Mesendoderm (in vitro differentiated cells): Measurements from ENCODE around the gene TMCC2.

Source experiments
- DNase-seq: peaks from one replicate; pipeline ENCODE4 v3.0.0; 2013
- H2AK5ac ChIP-seq: 2 replicates; pipeline ENCODE4 v1.6.1; 2013; ENCODE audit warnings: low read length, inconsistent platforms
- H2BK120ac ChIP-seq: 2 replicates; pipeline ENCODE4 v1.6.1; 2013; ENCODE audit warnings: low read depth, mild to moderate bottlenecking, low read length, moderate library complexity, mixed read lengths
- H2BK15ac ChIP-seq: replicated peaks from 2 replicates; pipeline ENCODE4 v1.6.1; 2013; ENCODE audit warnings: low read depth, mild to moderate bottlenecking, moderate library complexity
- H2BK5ac ChIP-seq: 2 replicates; pipeline ENCODE4 v1.6.1; 2013; ENCODE audit warnings: low read length, inconsistent platforms
- H3K18ac ChIP-seq: 2 replicates; pipeline ENCODE4 v1.6.1; 2013; ENCODE audit warnings: mild to moderate bottlenecking, low read length, mixed read lengths
- H3K23ac ChIP-seq: one replicate; pipeline ENCODE4 v1.6.1; 2013; ENCODE audit warnings: low read length
- H3K27ac ChIP-seq: 2 replicates; pipeline ENCODE4 v1.5.1; 2013; ENCODE audit warnings: low read depth, mild to moderate bottlenecking, inconsistent platforms, low read length, moderate library complexity
- H3K27me3 ChIP-seq: 2 replicates; pipeline ENCODE4 v1.6.1; 2013; ENCODE audit warnings: low read length, control low read depth, mild to moderate bottlenecking, inconsistent platforms; ENCODE audit not compliant: insufficient read depth, poor library complexity
- H3K36me3 ChIP-seq: 2 replicates; pipeline ENCODE4 v1.6.1; 2013; ENCODE audit warnings: low read length, inconsistent platforms; ENCODE audit not compliant: control insufficient read depth, insufficient read depth
- H3K4ac ChIP-seq: one replicate; pipeline ENCODE4 v1.6.1; 2013; ENCODE audit warnings: low read depth, mild to moderate bottlenecking, low read length, moderate library complexity
- H3K4me1 ChIP-seq: 2 replicates; pipeline ENCODE4 v1.6.1; 2013; ENCODE audit warnings: low read depth, low read length, inconsistent platforms; ENCODE audit not compliant: control insufficient read depth
- H3K4me2 ChIP-seq: 2 replicates; pipeline ENCODE4 v1.6.1; 2013; ENCODE audit warnings: low read length
- H3K4me3 ChIP-seq: 2 replicates; pipeline ENCODE4 v1.5.1; 2013; ENCODE audit warnings: mild to moderate bottlenecking, low read length
- H3K56ac ChIP-seq: one replicate; pipeline ENCODE4 v1.6.1; 2013; ENCODE audit warnings: low read length
- H3K79me1 ChIP-seq: 2 replicates; pipeline ENCODE4 v1.6.1; 2013; ENCODE audit warnings: low read length, inconsistent platforms
- H3K79me2 ChIP-seq: 2 replicates; pipeline ENCODE4 v1.6.1; 2013; ENCODE audit warnings: mild to moderate bottlenecking, low read length; ENCODE audit not compliant: control insufficient read depth, insufficient read depth
- H3K9ac ChIP-seq: 2 replicates; pipeline ENCODE4 v1.6.1; 2013; ENCODE audit warnings: low read length, inconsistent platforms
- H4K5ac ChIP-seq: one replicate; pipeline ENCODE4 v1.6.1; 2013; ENCODE audit warnings: low read length
- H4K8ac ChIP-seq: one replicate; pipeline ENCODE4 v1.6.1; 2013; ENCODE audit warnings: low read depth, mild to moderate bottlenecking, control low read depth, low read length, moderate library complexity
- WGBS: extraction: QIAGEN DNeasy Blood & Tissue Kit; methylation state at CpG from one replicate; pipeline ENCODE4 v1.1.7; 2013; ENCODE audit warnings: low lambda C conversion rate, missing lambda C conversion rate; ENCODE audit not compliant: insufficient coverage; ENCODE audit errors: extremely low coverage; 5-methylcytosine and 5-hydroxymethylcytosine counted together

The TMCC2 gene

DNA sequence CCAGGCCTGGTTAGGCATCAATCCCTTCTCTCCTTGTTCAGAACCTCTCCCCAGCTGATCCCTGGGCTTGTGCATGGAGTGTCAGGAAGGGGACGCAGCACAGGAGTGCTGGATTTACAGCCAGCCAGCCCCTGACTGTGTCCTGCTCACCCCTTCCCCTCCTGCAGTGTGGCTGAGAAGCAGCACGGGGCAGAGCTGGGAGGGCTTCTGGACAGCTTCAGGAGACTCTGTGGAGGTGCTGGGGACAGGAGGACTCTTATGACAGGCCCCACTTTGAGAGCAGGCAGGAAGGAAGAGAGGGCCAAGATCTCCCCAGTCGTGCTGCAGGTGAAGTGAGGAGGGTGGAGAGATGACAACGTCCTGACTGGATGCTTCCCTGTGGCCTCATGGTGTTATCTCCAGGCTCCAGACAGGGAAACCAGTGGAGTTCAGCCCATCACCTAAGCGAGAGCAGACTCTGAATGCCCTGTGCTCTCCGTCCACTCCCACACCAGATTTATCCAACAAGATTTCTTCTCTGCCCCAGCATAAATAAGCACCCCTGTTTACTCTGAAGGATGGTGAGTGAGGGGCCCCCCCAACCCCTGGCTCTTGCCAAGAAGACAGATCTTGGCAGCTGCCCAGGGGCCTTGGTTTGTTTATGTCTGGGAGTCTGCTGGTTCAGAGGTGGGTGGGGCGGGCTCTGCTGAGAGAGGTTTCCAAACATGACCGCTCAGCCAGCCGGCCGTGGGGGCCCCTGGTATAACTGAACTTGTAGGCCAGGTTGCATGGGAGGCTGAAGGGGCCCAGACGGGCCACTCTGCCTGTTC lies 21.3 kb downstream of the TMCC2 start:
- no peak overlapping the region for H3K4me3 ChIP-seq
- peaks cover 3% of the 10 kb centered on the region for H3K4me1 ChIP-seq
- no peak overlapping the region for H3K9ac ChIP-seq
- H3K4ac ChIP-seq, result no peak overlapping the region
- no peaks in the 10 kb centered on the region for H3K27me3 ChIP-seq
- H3K27ac ChIP-seq, result no peak overlapping the region
- H2BK5ac ChIP-seq, result no peak overlapping the region
- no peak overlapping the region for H4K8ac ChIP-seq
- no peaks in the 10 kb centered on the region for H3K36me3 ChIP-seq
- no peak overlapping the region for H2BK15ac ChIP-seq
- no peak overlapping the region for H2BK120ac ChIP-seq
- no peak overlapping the region for H3K4me2 ChIP-seq
- H4K5ac ChIP-seq, result no peak overlapping the region
- DNase-seq, result no peak
- no peaks in the 10 kb centered on the region for H3K79me2 ChIP-seq
- H3K18ac ChIP-seq, result no peak overlapping the region
- no peaks in the 10 kb centered on the region for H3K79me1 ChIP-seq
- no peak overlapping the region for H3K56ac ChIP-seq
- WGBS, result no CpG with 5 or more reads among the region's 11 CpGs
- peak overlapping the region; percentile 97 for H3K23ac ChIP-seq
- no peak overlapping the region for H2AK5ac ChIP-seq

DNA sequence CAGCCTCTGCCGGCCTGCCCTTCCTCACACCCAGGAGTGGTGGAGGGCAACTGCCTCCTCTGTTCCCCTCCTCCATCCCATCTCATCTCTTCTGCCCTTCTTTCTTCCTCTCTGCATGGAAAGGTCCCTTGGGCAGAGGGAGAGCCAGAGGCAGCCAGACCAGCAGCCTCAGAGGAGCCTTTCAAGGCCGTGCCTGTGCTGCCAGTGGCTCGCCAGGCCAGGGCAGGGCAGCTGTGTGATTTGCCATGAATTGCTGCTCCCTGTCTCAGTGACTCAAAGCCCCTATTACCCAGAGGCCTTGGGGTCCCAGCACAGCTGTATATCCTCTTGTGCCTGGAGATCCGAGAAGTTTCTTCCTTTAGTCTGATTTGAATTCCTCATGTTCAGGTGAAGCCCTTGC lies 21.9 kb downstream of the TMCC2 start:
- Histone ChIP-seq H3K27me3 (no peaks in the 10 kb centered on the region), H2AK5ac (no peak overlapping the region), H2BK5ac (no peak overlapping the region), H3K79me1 (no peaks in the 10 kb centered on the region), H3K9ac (no peak overlapping the region), H3K4me2 (no peak overlapping the region), H2BK15ac (no peak overlapping the region), H3K56ac (no peak overlapping the region), H3K18ac (no peak overlapping the region), H3K23ac (no peak overlapping the region), H3K27ac (no peak overlapping the region), H3K4me3 (no peak overlapping the region), H3K79me2 (no peaks in the 10 kb centered on the region), H3K4me1 (peaks cover 3% of the 10 kb centered on the region), H2BK120ac (no peak overlapping the region), H4K8ac (no peak overlapping the region), H4K5ac (no peak overlapping the region), H3K4ac (no peak overlapping the region), H3K36me3 (no peaks in the 10 kb centered on the region)
- no CpG with 5 or more reads among the region's 4 CpGs for WGBS
- no peak for DNase-seq

DNA sequence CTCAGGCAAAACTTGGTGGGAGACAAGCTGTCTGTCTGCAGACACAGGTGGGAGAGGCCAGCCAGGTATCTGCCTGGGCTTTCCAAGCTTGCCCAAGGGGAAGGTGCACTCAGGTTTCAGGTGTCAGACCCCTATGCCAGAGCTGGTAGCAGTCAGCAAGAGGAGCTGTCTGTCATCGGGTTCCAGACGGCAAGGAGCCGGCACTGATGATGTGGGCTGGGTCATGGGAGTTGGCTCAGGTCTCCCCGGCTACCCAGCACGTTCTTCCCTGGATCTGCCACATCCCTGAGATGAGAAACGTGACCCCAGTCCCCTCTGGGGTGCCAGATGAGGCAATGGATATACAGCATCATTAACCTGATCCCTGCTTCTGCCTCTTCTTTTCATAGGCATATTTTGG lies 23.0 kb downstream of the TMCC2 start:
- Histone ChIP-seq H3K27ac (no peak overlapping the region), H2BK15ac (no peak overlapping the region), H3K56ac (no peak overlapping the region), H3K27me3 (no peaks in the 10 kb centered on the region), H3K4me1 (peaks cover 3% of the 10 kb centered on the region), H3K18ac (no peak overlapping the region), H2BK5ac (no peak overlapping the region), H2BK120ac (no peak overlapping the region), H3K79me1 (no peaks in the 10 kb centered on the region), H3K4me2 (no peak overlapping the region), H3K9ac (no peak overlapping the region), H4K8ac (no peak overlapping the region), H2AK5ac (no peak overlapping the region), H4K5ac (no peak overlapping the region), H3K79me2 (no peaks in the 10 kb centered on the region), H3K23ac (no peak overlapping the region), H3K4me3 (no peak overlapping the region), H3K4ac (no peak overlapping the region), H3K36me3 (no peaks in the 10 kb centered on the region)
- peak; percentile 63 for DNase-seq
- no CpG with 5 or more reads among the region's 6 CpGs for WGBS

DNA sequence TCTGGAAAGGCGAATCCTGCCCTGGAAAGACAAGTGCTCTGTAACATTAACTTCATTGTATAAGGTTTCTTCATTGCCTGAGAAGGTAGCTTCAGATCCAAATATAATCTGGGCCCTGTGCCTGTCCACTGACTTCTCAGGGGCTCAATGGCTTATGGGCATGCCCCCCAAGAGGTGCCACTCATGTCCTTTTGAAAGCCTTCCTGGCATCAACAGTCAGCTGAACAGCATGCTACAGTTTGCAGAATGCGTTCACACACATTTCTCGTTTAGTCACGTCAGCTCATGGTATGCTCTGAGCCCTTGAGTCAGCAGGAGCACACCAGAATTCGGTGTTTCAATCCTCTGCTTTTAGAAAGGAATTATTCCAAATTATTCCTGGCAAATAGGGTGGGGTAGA lies 23.8 kb downstream of the TMCC2 start:
- no peak overlapping the region for H3K4me2 ChIP-seq
- no peak overlapping the region for H4K5ac ChIP-seq
- no peak overlapping the region for H2AK5ac ChIP-seq
- no peak overlapping the region for H3K18ac ChIP-seq
- H3K27ac ChIP-seq, result no peak overlapping the region
- H3K79me2 ChIP-seq, result no peaks in the 10 kb centered on the region
- no peak overlapping the region for H3K4ac ChIP-seq
- no CpG with 5 or more reads among the region's 5 CpGs for WGBS
- H3K36me3 ChIP-seq, result no peaks in the 10 kb centered on the region
- H2BK15ac ChIP-seq, result no peak overlapping the region
- no peak overlapping the region for H3K23ac ChIP-seq
- H2BK5ac ChIP-seq, result no peak overlapping the region
- no peaks in the 10 kb centered on the region for H3K79me1 ChIP-seq
- H4K8ac ChIP-seq, result no peak overlapping the region
- no peaks in the 10 kb centered on the region for H3K27me3 ChIP-seq
- no peak for DNase-seq
- H3K4me3 ChIP-seq, result no peak overlapping the region
- no peak overlapping the region for H2BK120ac ChIP-seq
- H3K56ac ChIP-seq, result no peak overlapping the region
- peaks cover 3% of the 10 kb centered on the region for H3K4me1 ChIP-seq
- no peak overlapping the region for H3K9ac ChIP-seq

DNA sequence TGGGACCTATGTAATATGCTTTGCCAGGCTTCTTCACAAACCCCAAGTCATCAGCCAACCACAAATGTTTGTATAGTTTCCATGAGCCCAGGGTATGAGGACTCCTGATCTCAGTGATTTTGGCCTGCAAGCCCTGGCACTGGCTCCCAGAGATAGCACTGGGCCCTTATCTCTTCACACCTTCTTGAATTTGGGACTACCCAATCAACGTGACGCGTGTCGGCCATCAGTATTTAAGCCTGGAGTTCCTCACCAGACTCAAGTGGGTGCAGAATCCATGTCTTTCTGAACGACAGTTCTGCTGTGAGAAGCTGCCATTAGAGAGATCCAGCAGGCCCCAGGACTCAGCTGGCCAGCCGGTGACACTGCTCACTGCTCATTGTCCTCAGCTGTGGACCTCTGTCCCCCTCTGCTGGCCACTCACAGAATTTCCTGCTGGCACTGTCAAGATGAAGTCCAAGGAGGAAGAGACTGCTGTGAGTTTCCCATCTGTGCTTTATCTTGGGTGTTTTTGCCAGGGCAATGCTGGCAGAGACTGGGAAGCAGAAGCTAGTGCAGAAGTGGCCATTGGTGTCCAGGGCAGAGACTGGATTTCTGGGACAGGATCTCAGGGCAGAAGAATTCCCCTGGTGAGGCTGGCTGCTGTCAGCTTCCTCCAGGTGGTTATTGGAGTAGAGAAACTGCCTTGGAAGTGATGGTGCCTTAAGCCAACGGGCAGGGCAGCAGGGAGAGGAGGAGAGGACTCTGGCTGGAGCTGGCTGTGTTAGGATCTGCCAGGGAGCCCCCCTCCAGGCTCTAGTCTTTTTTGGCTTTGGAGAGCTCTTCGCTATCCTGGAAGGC lies 28.4 kb downstream of the TMCC2 start:
- Histone ChIP-seq H3K79me2 (no peaks in the 10 kb centered on the region), H3K27ac (no peak overlapping the region)

More for the DNA sequence above, 28.4 kb downstream of the TMCC2 start:
- Histone ChIP-seq H4K8ac (no peak overlapping the region), H3K4ac (no peak overlapping the region), H3K4me3 (no peak overlapping the region), H3K9ac (no peak overlapping the region), H3K36me3 (no peaks in the 10 kb centered on the region), H3K4me2 (no peak overlapping the region), H2BK5ac (no peak overlapping the region), H3K27me3 (no peaks in the 10 kb centered on the region), H3K23ac (no peak overlapping the region), H3K56ac (no peak overlapping the region), H2BK120ac (no peak overlapping the region), H2BK15ac (no peak overlapping the region), H2AK5ac (no peak overlapping the region), H3K79me1 (no peaks in the 10 kb centered on the region), H3K4me1 (no peaks in the 10 kb centered on the region), H4K5ac (no peak overlapping the region), H3K18ac (no peak overlapping the region)
- no CpG with 5 or more reads among the region's 8 CpGs for WGBS
- DNase-seq, result peak; percentile 89
